HL-60 (cell line): ENCODE data around the gene LBR.

Experiments used
- DNase-seq, 2 experiments: peaks; one replicate each; pipeline ENCODE4 v3.0.0-alpha.2; 2010 to 2020; ENCODE audit warnings: low read depth in 1 of 2, low spot score in 1 of 2
- H3K27ac ChIP-seq: fragments of 250-450 bp; sonication (Bioruptor Pico); replicated peaks from 2 replicates; pipeline ENCODE4 v1.5.1; 2020; ENCODE audit warnings: mild to moderate bottlenecking, moderate library complexity
- H3K27me3 ChIP-seq: fragments of 250-450 bp; sonication (Bioruptor Pico); 2 replicates; pipeline ENCODE4 v1.5.1; 2021; ENCODE audit warnings: mild to moderate bottlenecking, moderate library complexity; ENCODE audit not compliant: insufficient read depth, poor library complexity, severe bottlenecking
- H3K4me3 ChIP-seq: replicated peaks from 2 replicates; pipeline ENCODE4 v1.5.1; 2011; ENCODE audit warnings: mild to moderate bottlenecking, control low read depth, low read length; ENCODE audit not compliant: insufficient read depth
- CTCF ChIP-seq: IDR thresholded peaks from one replicate; pipeline ENCODE4 v1.5.1; 2011; ENCODE audit warnings: low read length, control low read depth, inconsistent platforms; ENCODE audit not compliant: insufficient read depth
- GABPA ChIP-seq: IDR thresholded peaks from 2 replicates; pipeline ENCODE4 v1.6.1; 2012; ENCODE audit warnings: low read depth
- POLR2AphosphoS5 ChIP-seq: IDR thresholded peaks from 2 replicates; pipeline ENCODE4 v1.6.1; 2012; ENCODE audit warnings: low read depth
- REST ChIP-seq: IDR thresholded peaks from 2 replicates; pipeline ENCODE4 v1.6.1; 2012; ENCODE audit warnings: low read depth; ENCODE audit not compliant: insufficient replicate concordance
- SPI1 ChIP-seq: IDR thresholded peaks from 2 replicates; pipeline ENCODE4 v1.6.1; 2012; ENCODE audit warnings: low read depth, mild to moderate bottlenecking, borderline replicate concordance

Gene LBR

DNA sequence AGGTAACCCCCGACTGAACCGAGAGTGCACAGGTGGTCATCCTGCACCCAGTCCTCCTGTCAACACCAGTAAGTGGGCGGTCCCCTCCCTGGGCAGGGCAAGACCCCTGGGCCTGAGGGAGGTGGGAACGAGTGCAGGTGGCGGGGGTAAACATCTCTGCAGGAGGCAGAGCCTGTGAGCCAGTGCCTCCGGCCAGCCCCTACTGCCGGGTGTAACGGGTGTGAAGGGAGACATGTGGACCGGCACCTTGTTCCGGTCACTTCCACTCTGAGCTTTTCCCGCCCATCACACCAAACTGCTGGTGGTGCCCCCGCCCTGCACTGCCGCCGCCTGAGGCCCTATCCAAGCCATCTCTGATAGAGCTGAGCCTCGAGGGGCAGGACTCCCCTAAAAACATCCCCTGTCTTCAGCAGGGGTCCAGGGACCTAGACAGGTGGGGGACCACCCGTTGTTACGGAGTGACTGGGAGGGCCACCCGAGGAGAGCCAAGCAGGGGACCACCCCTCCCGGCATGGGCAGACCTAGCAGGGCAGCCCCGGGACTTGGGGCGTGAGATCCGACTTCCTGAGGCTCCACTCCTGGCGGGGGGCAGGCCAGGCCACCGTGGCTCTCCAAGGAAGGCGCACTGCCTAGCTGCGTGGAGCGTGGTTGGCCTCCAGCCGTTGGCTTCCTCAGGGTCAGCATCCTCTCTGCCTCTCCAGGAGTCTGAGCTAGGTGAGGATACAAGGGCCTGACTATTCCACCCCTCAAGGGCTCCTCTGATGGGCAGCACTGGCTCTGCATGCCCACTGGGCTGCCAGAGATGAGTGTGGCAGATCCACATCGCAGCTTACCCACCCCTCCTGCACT, 43.8 kb upstream of the LBR start:
- DNase-seq = no peak
- Histone ChIP-seq H3K4me3 (no peak overlapping the region), H3K27me3 (no peaks in the 10 kb centered on the region), H3K27ac (no peak overlapping the region)
- TF ChIP-seq REST = no peak
- TF ChIP-seq SPI1 = no peak
- no peak for TF ChIP-seq GABPA
- TF ChIP-seq CTCF = no peak
- no peak for TF ChIP-seq POLR2AphosphoS5

DNA sequence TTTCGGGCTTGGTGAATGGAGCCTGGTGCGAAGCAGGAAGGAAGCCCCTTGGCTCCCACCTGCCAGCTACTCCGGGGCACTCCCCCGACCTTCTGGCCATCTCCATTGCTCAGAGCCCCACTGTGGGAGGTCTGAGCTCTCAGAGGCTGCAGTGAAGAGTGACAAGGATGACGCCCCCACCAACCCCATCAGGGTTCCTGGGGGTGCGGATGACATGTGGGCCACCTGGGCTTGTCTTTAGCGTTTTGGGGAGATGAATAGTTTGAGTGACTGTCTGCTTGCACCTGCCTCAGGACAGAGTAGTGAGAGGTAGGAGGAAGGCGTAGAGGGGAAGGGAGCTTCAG, 43.2 kb upstream of the LBR start:
- H3K4me3 ChIP-seq = no peak overlapping the region
- no peaks in the 10 kb centered on the region for H3K27me3 ChIP-seq
- no peak overlapping the region for H3K27ac ChIP-seq
- no peak for DNase-seq
- TF ChIP-seq CTCF (no peak), GABPA (no peak), REST (no peak), POLR2AphosphoS5 (no peak), SPI1 (no peak)

DNA sequence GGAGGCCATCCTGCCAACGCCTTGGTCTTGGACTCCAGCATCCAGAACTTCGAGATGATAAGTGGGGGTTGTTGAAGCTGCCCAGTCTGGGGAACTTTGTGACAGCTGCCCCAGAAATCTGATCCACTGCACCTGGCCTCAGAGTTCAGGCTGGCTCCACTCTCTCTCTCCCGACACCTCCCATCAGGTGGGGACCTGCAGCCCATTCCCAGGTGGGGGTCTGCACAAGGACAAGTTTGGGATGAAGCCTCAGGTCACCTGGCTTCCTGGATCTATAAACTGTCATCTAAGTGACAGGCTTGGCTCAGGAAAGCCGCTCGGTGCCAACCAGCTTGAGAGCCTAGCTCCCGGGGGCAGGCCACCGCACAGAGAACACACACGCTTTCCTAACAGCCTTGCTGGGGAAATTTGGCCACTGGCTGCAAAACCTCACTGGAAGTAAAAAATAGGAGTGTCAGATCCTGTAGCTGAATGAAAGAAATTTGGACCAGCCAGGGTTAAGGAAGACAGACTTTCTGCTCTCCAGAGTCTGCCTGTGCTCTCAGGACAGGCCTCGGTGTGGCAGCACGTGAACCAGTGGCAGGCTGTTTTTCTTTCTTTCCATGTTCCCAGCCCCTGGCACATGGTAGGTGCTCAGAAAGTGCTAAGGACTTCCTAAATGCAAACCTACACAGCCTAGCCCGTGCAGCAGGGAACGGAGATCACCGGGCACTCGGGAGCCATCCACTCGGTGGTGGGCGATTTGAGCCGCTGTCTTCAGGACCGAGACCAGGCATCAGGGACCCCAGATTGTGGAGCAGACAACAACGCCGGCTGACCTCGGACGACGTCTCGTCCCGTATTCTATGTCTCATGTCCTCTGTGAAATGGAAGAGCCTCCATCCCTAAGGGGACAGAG, 42.6 kb upstream of the LBR start:
- H3K4me3 ChIP-seq = no peak overlapping the region
- no peak overlapping the region for H3K27ac ChIP-seq
- no peak for DNase-seq
- no peaks in the 10 kb centered on the region for H3K27me3 ChIP-seq
- no peak for TF ChIP-seq GABPA
- TF ChIP-seq SPI1 = no peak
- no peak for TF ChIP-seq REST
- TF ChIP-seq CTCF = no peak
- TF ChIP-seq POLR2AphosphoS5 = no peak
